ENCODE results near the gene TTC9B. TPM values are rescaled to one million over a fixed set of nuclear protein-coding genes. Genes with fewer than 3 reads are reported as not detected.

TTC9B gene
- polyA plus RNA-seq, 4 donors, result 0.21 to 2.6 TPM; not detected in 2

- FAIRE-seq (no peak), DNase-seq (no peak)
- H3K4me3 ChIP-seq (ENCODE audit: low read depth in 1 of 3, low read length in 3 of 3), result no peak overlapping the region
- H3K4me1 ChIP-seq (ENCODE audit: control insufficient read depth in 3 of 3, insufficient read depth in 2 of 3, low read depth in 1 of 3, low read length in 2 of 3), result no peaks in the 10 kb centered on the region
- H3K9me3 ChIP-seq (ENCODE audit: control insufficient read depth in 2 of 2, insufficient read depth in 1 of 2, low read depth in 1 of 2, low read length in 1 of 2), result no peaks in the 10 kb centered on the region
- peaks cover 10 to 92% (median 22%) of the 10 kb centered on the region in 3 donors for H3K36me3 ChIP-seq (ENCODE audit: control insufficient read depth in 3 of 3, insufficient read depth in 2 of 3, low read depth in 1 of 3, low read length in 3 of 3)
- H3K27me3 ChIP-seq (ENCODE audit: control insufficient read depth in 3 of 3, insufficient read depth in 3 of 3, low read length in 3 of 3), result no peaks in the 10 kb centered on the region
- WGBS, 3 donors, result 71 to 83% (median 76%) methylated on average over 9 of the region's 9 CpGs
- no peak overlapping the region for H3K27ac ChIP-seq (ENCODE audit: low read depth in 1 of 3, low read length in 2 of 3)
These were observed 20.6 kb upstream of the TTC9B start for GRCh38 chr19:40238775-40239174.

GRCh38 chr19:40237791-40238190, 19.6 kb upstream of the TTC9B start:
- no peaks in the 10 kb centered on the region for H3K27me3 ChIP-seq (ENCODE audit: control insufficient read depth in 3 of 3, insufficient read depth in 3 of 3, low read length in 3 of 3)
- peaks cover 10 to 98% (median 29%) of the 10 kb centered on the region in 3 donors for H3K36me3 ChIP-seq (ENCODE audit: control insufficient read depth in 3 of 3, insufficient read depth in 2 of 3, low read depth in 1 of 3, low read length in 3 of 3)
- FAIRE-seq (no peak), DNase-seq (no peak)
- no peak overlapping the region for H3K4me3 ChIP-seq (ENCODE audit: low read depth in 1 of 3, low read length in 3 of 3)
- WGBS, 3 donors, result 91 to 95% (median 95%) methylated on average over 14 of the region's 14 CpGs
- H3K9me3 ChIP-seq (ENCODE audit: control insufficient read depth in 2 of 2, insufficient read depth in 1 of 2, low read depth in 1 of 2, low read length in 1 of 2), result no peaks in the 10 kb centered on the region
- no peak overlapping the region for H3K27ac ChIP-seq (ENCODE audit: low read depth in 1 of 3, low read length in 2 of 3)
- no peaks in the 10 kb centered on the region for H3K4me1 ChIP-seq (ENCODE audit: control insufficient read depth in 3 of 3, insufficient read depth in 2 of 3, low read depth in 1 of 3, low read length in 2 of 3)

GRCh38 chr19:40236366-40236765, 18.2 kb upstream of the TTC9B start:
- H3K27me3 ChIP-seq (ENCODE audit: control insufficient read depth in 3 of 3, insufficient read depth in 3 of 3, low read length in 3 of 3), result no peaks in the 10 kb centered on the region
- DNase-seq (no peak), FAIRE-seq (no peak)
- H3K36me3 ChIP-seq (ENCODE audit: control insufficient read depth in 3 of 3, insufficient read depth in 2 of 3, low read depth in 1 of 3, low read length in 3 of 3), result peaks cover 7 to 90% (median 29%) of the 10 kb centered on the region in 3 donors
- H3K9me3 ChIP-seq (ENCODE audit: control insufficient read depth in 2 of 2, insufficient read depth in 1 of 2, low read depth in 1 of 2, low read length in 1 of 2), result no peaks in the 10 kb centered on the region
- no peak overlapping the region for H3K4me3 ChIP-seq (ENCODE audit: low read depth in 1 of 3, low read length in 3 of 3)
- 90 to 94% (median 92%) methylated on average over 6 of the region's 6 CpGs for WGBS, 3 donors
- no peak overlapping the region for H3K27ac ChIP-seq (ENCODE audit: low read depth in 1 of 3, low read length in 2 of 3)
- H3K4me1 ChIP-seq (ENCODE audit: control insufficient read depth in 3 of 3, insufficient read depth in 2 of 3, low read depth in 1 of 3, low read length in 2 of 3), result peaks cover 0 to 14% (median 0%) of the 10 kb centered on the region in 3 donors

GRCh38 chr19:40236026-40236355, 17.8 kb upstream of the TTC9B start:
- Histone ChIP-seq H3K27me3 (ENCODE audit: control insufficient read depth in 3 of 3, insufficient read depth in 3 of 3, low read length in 3 of 3) (no peaks in the 10 kb centered on the region), H3K4me3 (ENCODE audit: low read depth in 1 of 3, low read length in 3 of 3) (no peak overlapping the region), H3K36me3 (ENCODE audit: control insufficient read depth in 3 of 3, insufficient read depth in 2 of 3, low read depth in 1 of 3, low read length in 3 of 3) (peaks cover 7 to 87% (median 26%) of the 10 kb centered on the region in 3 donors), H3K4me1 (ENCODE audit: control insufficient read depth in 3 of 3, insufficient read depth in 2 of 3, low read depth in 1 of 3, low read length in 2 of 3) (peaks cover 0 to 17% (median 0%) of the 10 kb centered on the region in 3 donors), H3K27ac (ENCODE audit: low read depth in 1 of 3, low read length in 2 of 3) (no peak overlapping the region), H3K9me3 (ENCODE audit: control insufficient read depth in 2 of 2, insufficient read depth in 1 of 2, low read depth in 1 of 2, low read length in 1 of 2) (no peaks in the 10 kb centered on the region)
- DNase-seq, result no peak
- 89 to 92% (median 91%) methylated on average over 9 of the region's 9 CpGs for WGBS, 3 donors
- FAIRE-seq, result no peak

- Histone ChIP-seq H3K36me3 (ENCODE audit: control insufficient read depth in 3 of 3, insufficient read depth in 2 of 3, low read depth in 1 of 3, low read length in 3 of 3) (peaks cover 7 to 82% (median 26%) of the 10 kb centered on the region in 3 donors), H3K27me3 (ENCODE audit: control insufficient read depth in 3 of 3, insufficient read depth in 3 of 3, low read length in 3 of 3) (no peaks in the 10 kb centered on the region), H3K4me3 (ENCODE audit: low read depth in 1 of 3, low read length in 3 of 3) (no peak overlapping the region), H3K9me3 (ENCODE audit: control insufficient read depth in 2 of 2, insufficient read depth in 1 of 2, low read depth in 1 of 2, low read length in 1 of 2) (no peaks in the 10 kb centered on the region), H3K4me1 (ENCODE audit: control insufficient read depth in 3 of 3, insufficient read depth in 2 of 3, low read depth in 1 of 3, low read length in 2 of 3) (peaks cover 0 to 19% (median 0%) of the 10 kb centered on the region in 3 donors), H3K27ac (ENCODE audit: low read depth in 1 of 3, low read length in 2 of 3) (no peak overlapping the region)
- no peak for FAIRE-seq
- WGBS, 3 donors, result 86 to 92% (median 87%) methylated on average over 30 of the region's 30 CpGs
- no peak for DNase-seq
These were observed 17.2 kb upstream of the TTC9B start for GRCh38 chr19:40235238-40236025.

GRCh38 chr19:40234429-40235237, 16.4 kb upstream of the TTC9B start:
- 91 to 94% (median 92%) methylated on average over 21 to 22 of the region's 22 CpGs for WGBS, 3 donors
- H3K36me3 ChIP-seq (ENCODE audit: control insufficient read depth in 3 of 3, insufficient read depth in 2 of 3, low read depth in 1 of 3, low read length in 3 of 3), result peaks cover 7 to 74% (median 23%) of the 10 kb centered on the region in 3 donors
- no peak for FAIRE-seq

GRCh38 chr19:40233811-40234389, 15.7 kb upstream of the TTC9B start:
- Histone ChIP-seq H3K27ac (ENCODE audit: low read depth in 1 of 3, low read length in 2 of 3) (no peak overlapping the region), H3K36me3 (ENCODE audit: control insufficient read depth in 3 of 3, insufficient read depth in 2 of 3, low read depth in 1 of 3, low read length in 3 of 3) (peaks cover 7 to 67% (median 23%) of the 10 kb centered on the region in 3 donors), H3K4me3 (ENCODE audit: low read depth in 1 of 3, low read length in 3 of 3) (no peak overlapping the region), H3K27me3 (ENCODE audit: control insufficient read depth in 3 of 3, insufficient read depth in 3 of 3, low read length in 3 of 3) (no peaks in the 10 kb centered on the region), H3K9me3 (ENCODE audit: control insufficient read depth in 2 of 2, insufficient read depth in 1 of 2, low read depth in 1 of 2, low read length in 1 of 2) (no peaks in the 10 kb centered on the region), H3K4me1 (ENCODE audit: control insufficient read depth in 3 of 3, insufficient read depth in 2 of 3, low read depth in 1 of 3, low read length in 2 of 3) (peaks cover 0 to 19% (median 0%) of the 10 kb centered on the region in 3 donors)
- DNase-seq (no peak), FAIRE-seq (no peak)
- WGBS, 3 donors, result 91 to 94% (median 94%) methylated on average over 17 to 20 of the region's 20 CpGs

More at GRCh38 chr19:40234429-40235237, 16.4 kb upstream of the TTC9B start:
- Histone ChIP-seq H3K9me3 (ENCODE audit: control insufficient read depth in 2 of 2, insufficient read depth in 1 of 2, low read depth in 1 of 2, low read length in 1 of 2) (no peaks in the 10 kb centered on the region), H3K27ac (ENCODE audit: low read depth in 1 of 3, low read length in 2 of 3) (no peak overlapping the region), H3K27me3 (ENCODE audit: control insufficient read depth in 3 of 3, insufficient read depth in 3 of 3, low read length in 3 of 3) (no peaks in the 10 kb centered on the region), H3K4me1 (ENCODE audit: control insufficient read depth in 3 of 3, insufficient read depth in 2 of 3, low read depth in 1 of 3, low read length in 2 of 3) (peaks cover 0 to 19% (median 0%) of the 10 kb centered on the region in 3 donors), H3K4me3 (ENCODE audit: low read depth in 1 of 3, low read length in 3 of 3) (no peak overlapping the region)
- no peak for DNase-seq
